ELF-1 (cell line): Measurements from ENCODE around the gene ASCC1.
"Not testable (repeated sequence)": the region's sequence is repeated elsewhere in the genome, so short reads cannot be mapped to it uniquely, and the experiment has no call there.

Experiments
- DNase-seq: peaks from one replicate; pipeline ENCODE4 v3.0.0-alpha.2; 2016; ENCODE audit warnings: low read depth, low spot score

Gene ASCC1

GRCh38 chr10:72126872-72127232 lies 89.2 kb downstream of the ASCC1 start:
- no peak for DNase-seq

GRCh38 chr10:72126184-72126871 lies 89.7 kb downstream of the ASCC1 start:
- peak; percentile 4 for DNase-seq

GRCh38 chr10:72124989-72125388 lies 91.1 kb downstream of the ASCC1 start:
- DNase-seq: no peak

GRCh38 chr10:72124381-72124780 lies 91.7 kb downstream of the ASCC1 start:
- DNase-seq: no peak

GRCh38 chr10:72123616-72124015 lies 92.5 kb downstream of the ASCC1 start:
- DNase-seq: no peak

GRCh38 chr10:72122221-72122620 lies 93.9 kb downstream of the ASCC1 start:
- no peak for DNase-seq

- no peak for DNase-seq
Measured at GRCh38 chr10:72121389-72121788, 94.7 kb downstream of the ASCC1 start.

GRCh38 chr10:72116372-72116771 lies 99.7 kb downstream of the ASCC1 start:
- no peak for DNase-seq

GRCh38 chr10:72114706-72115450 lies 101.2 kb downstream of the ASCC1 start:
- DNase-seq: no peak

GRCh38 chr10:72110673-72111401 lies 105.2 kb downstream of the ASCC1 start:
- no peak for DNase-seq

- peak; percentile 46 for DNase-seq
Measured at GRCh38 chr10:72109636-72110157, 106.4 kb downstream of the ASCC1 start.

GRCh38 chr10:72108830-72109635 lies 107.0 kb downstream of the ASCC1 start:
- DNase-seq: peak; percentile 39

- not testable (repeated sequence) for DNase-seq
Measured at GRCh38 chr10:72108004-72108370, 108.1 kb downstream of the ASCC1 start.

GRCh38 chr10:72107325-72108003 lies 108.6 kb downstream of the ASCC1 start:
- no peak for DNase-seq

- no peak for DNase-seq
Measured at GRCh38 chr10:72106896-72107295, 109.2 kb downstream of the ASCC1 start.

GRCh38 chr10:72106154-72106849 lies 109.8 kb downstream of the ASCC1 start:
- no peak for DNase-seq

GRCh38 chr10:72105710-72106109 lies 110.4 kb downstream of the ASCC1 start:
- DNase-seq: no peak

- no peak for DNase-seq
Measured at GRCh38 chr10:72105098-72105475, 111.0 kb downstream of the ASCC1 start.

- no peak for DNase-seq
Measured at GRCh38 chr10:72104472-72105097, 111.5 kb downstream of the ASCC1 start.

GRCh38 chr10:72099600-72099921 lies 116.5 kb downstream of the ASCC1 start:
- DNase-seq: no peak
